Fibroblast of lung (primary cell): ENCODE results near the gene DIS3L2. TPM values are rescaled to one million over a fixed set of nuclear protein-coding genes. Genes with fewer than 3 reads are reported as not detected.

Source experiments
- DNase-seq, 2 donors: peaks; one replicate each; pipeline versions ENCODE4 v3.0.0 to v3.0.0-alpha.2; 2010; ENCODE audit warnings: low read depth in 2 of 2
- H2AFZ ChIP-seq: 2 replicates; pipeline ENCODE4 v1.5.1; 2012; ENCODE audit warnings: low read length, control low read depth, inconsistent platforms
- H3K27ac ChIP-seq: 2 replicates; pipeline ENCODE4 v1.5.1; 2011; ENCODE audit warnings: low read length, control low read depth; ENCODE audit not compliant: insufficient read depth
- H3K27me3 ChIP-seq: 2 replicates; pipeline ENCODE4 v1.5.1; 2011; ENCODE audit warnings: mild to moderate bottlenecking, low read length; ENCODE audit not compliant: control insufficient read depth, insufficient read depth
- H3K36me3 ChIP-seq: 2 replicates; pipeline ENCODE4 v1.5.1; 2011; ENCODE audit warnings: low read length; ENCODE audit not compliant: control insufficient read depth, insufficient read depth
- H3K4me1 ChIP-seq: 2 replicates; pipeline ENCODE4 v1.5.1; 2011; ENCODE audit warnings: low read length; ENCODE audit not compliant: control insufficient read depth, insufficient read depth; ENCODE audit errors: extremely low read depth
- H3K4me2 ChIP-seq: 2 replicates; pipeline ENCODE4 v1.5.1; 2011; ENCODE audit warnings: low read length, control low read depth; ENCODE audit not compliant: insufficient read depth; ENCODE audit errors: extremely low read depth
- H3K4me3 ChIP-seq, 4 experiments: fragments of 200-600 bp in 1 of 4; sonication (generic) in 1 of 4; replicated peaks in 1 of 4; 2 replicates each; pipeline ENCODE4 v1.5.1; 2011 to 2016; ENCODE audit warnings: low read length in 4 of 4, low read depth in 3 of 4, mild to moderate bottlenecking in 3 of 4, control low read depth in 2 of 4, inconsistent platforms in 1 of 4, mixed read lengths in 1 of 4; ENCODE audit not compliant: insufficient read depth in 1 of 4; ENCODE audit errors: control extremely low read depth in 1 of 4
- H3K79me2 ChIP-seq: 2 replicates; pipeline ENCODE4 v1.5.1; 2012; ENCODE audit warnings: mild to moderate bottlenecking, low read length, inconsistent platforms; ENCODE audit not compliant: control insufficient read depth, insufficient read depth
- H3K9ac ChIP-seq: 2 replicates; pipeline ENCODE4 v1.5.1; 2011; ENCODE audit warnings: mild to moderate bottlenecking, low read length, control low read depth; ENCODE audit not compliant: insufficient read depth
- H3K9me3 ChIP-seq: 2 replicates; pipeline ENCODE4 v1.5.1; 2012; ENCODE audit warnings: low read depth, low read length; ENCODE audit not compliant: control insufficient read depth, insufficient read depth
- H4K20me1 ChIP-seq: 2 replicates; pipeline ENCODE4 v1.5.1; 2011; ENCODE audit warnings: low read length; ENCODE audit not compliant: control insufficient read depth, insufficient read depth; ENCODE audit errors: extremely low read depth
- CTCF ChIP-seq, 2 donors: IDR thresholded peaks in 1 of 2; conservative IDR thresholded peaks in 1 of 2; 1 replicate in 1 of 2; 2 replicates in 1 of 2; pipeline ENCODE4 v1.5.1; 2011 to 2012; ENCODE audit warnings: low read length in 2 of 2, control low read depth in 1 of 2, inconsistent platforms in 1 of 2, low read depth in 1 of 2, mild to moderate bottlenecking in 1 of 2
- EZH2 ChIP-seq: IDR thresholded peaks from 2 replicates; pipeline ENCODE4 v1.5.1; 2012; ENCODE audit warnings: low read length, control low read depth, mild to moderate bottlenecking; ENCODE audit errors: missing control alignments
- polyA plus RNA-seq, 2 donors: library from polyadenylated mRNA; depleted of rRNA in 1 of 2; stranded (reverse) in 1 of 2; unstranded in 1 of 2; fragments of >200 nt; gene quantifications; 2 replicates each; pipeline ENCODE4 v1.2.1, GENCODE V29; 2011 to 2012; ENCODE audit warnings: missing spikeins in 1 of 2
- total RNA-seq: library from RNA; depleted of rRNA; stranded (reverse); fragments of >200 nt; gene quantifications from 2 replicates; pipeline ENCODE4 v1.2.1, GENCODE V29; 2014

The DIS3L2 gene
- total and polyA plus RNA-seq, 2 donors (not counting 1 experiment from before 2014, with no cell fraction given): 5.2 to 15.2 TPM

- TF ChIP-seq EZH2 (no peak), CTCF (conservative IDR thresholded peaks at IDR 0.05 in 1 of 2, IDR thresholded peaks at IDR 0.05 in 1 of 2; ENCODE audit: low read depth in 1 of 2, low read length in 2 of 2) (no peak)
- no peaks in the 10 kb centered on the region for H4K20me1 ChIP-seq
- no peaks in the 10 kb centered on the region for H3K79me2 ChIP-seq
- H3K4me1 ChIP-seq: no peaks in the 10 kb centered on the region
- no peak overlapping the region for H3K27ac ChIP-seq
- H3K4me3 ChIP-seq: no peak overlapping the region
- no peak overlapping the region for H3K9ac ChIP-seq
- H2AFZ ChIP-seq: no peak overlapping the region
- H3K4me2 ChIP-seq: no peak overlapping the region
- H3K36me3 ChIP-seq: no peaks in the 10 kb centered on the region
- DNase-seq: no peak
- H3K27me3 ChIP-seq: no peaks in the 10 kb centered on the region
- H3K9me3 ChIP-seq: no peaks in the 10 kb centered on the region
Observed at GRCh38 chr2:232282508-232283055, 321.1 kb downstream of the DIS3L2 start.

- TF ChIP-seq EZH2 (no peak), CTCF (conservative IDR thresholded peaks at IDR 0.05 in 1 of 2, IDR thresholded peaks at IDR 0.05 in 1 of 2; ENCODE audit: low read depth in 1 of 2, low read length in 2 of 2) (no peak)
- DNase-seq: no peak
Observed at GRCh38 chr2:232286001-232286868, 324.7 kb downstream of the DIS3L2 start.

GRCh38 chr2:232287316-232287715 lies 325.8 kb downstream of the DIS3L2 start:
- H3K4me2 ChIP-seq: no peak overlapping the region
- H3K27ac ChIP-seq: no peak overlapping the region
- DNase-seq: no peak
- no peak overlapping the region for H3K9ac ChIP-seq
- no peak overlapping the region for H3K4me3 ChIP-seq
- no peak overlapping the region for H2AFZ ChIP-seq
- H3K36me3 ChIP-seq: no peaks in the 10 kb centered on the region
- H3K9me3 ChIP-seq: no peaks in the 10 kb centered on the region
- H3K27me3 ChIP-seq: no peaks in the 10 kb centered on the region
- TF ChIP-seq CTCF (conservative IDR thresholded peaks at IDR 0.05 in 1 of 2, IDR thresholded peaks at IDR 0.05 in 1 of 2; ENCODE audit: low read depth in 1 of 2, low read length in 2 of 2) (no peak), EZH2 (no peak)
- no peaks in the 10 kb centered on the region for H4K20me1 ChIP-seq
- no peaks in the 10 kb centered on the region for H3K4me1 ChIP-seq
- H3K79me2 ChIP-seq: no peaks in the 10 kb centered on the region

More at GRCh38 chr2:232286001-232286868, 324.7 kb downstream of the DIS3L2 start:
- Histone ChIP-seq H3K79me2 (no peaks in the 10 kb centered on the region), H3K27me3 (no peaks in the 10 kb centered on the region), H3K9ac (no peak overlapping the region), H3K4me3 (no peak overlapping the region), H3K27ac (no peak overlapping the region), H4K20me1 (no peaks in the 10 kb centered on the region), H3K36me3 (no peaks in the 10 kb centered on the region), H3K9me3 (no peaks in the 10 kb centered on the region), H3K4me2 (no peak overlapping the region), H2AFZ (no peak overlapping the region), H3K4me1 (no peaks in the 10 kb centered on the region)
